GM18858 (cell line): Measurements from ENCODE around the gene COBL.

Experiments used
- ATAC-seq: cut with Tn5 transposase; IDR thresholded peaks from one replicate; pipeline ENCODE4 v1.9.1; 2021; ENCODE audit not compliant: unreplicated experiment

The COBL gene

DNA sequence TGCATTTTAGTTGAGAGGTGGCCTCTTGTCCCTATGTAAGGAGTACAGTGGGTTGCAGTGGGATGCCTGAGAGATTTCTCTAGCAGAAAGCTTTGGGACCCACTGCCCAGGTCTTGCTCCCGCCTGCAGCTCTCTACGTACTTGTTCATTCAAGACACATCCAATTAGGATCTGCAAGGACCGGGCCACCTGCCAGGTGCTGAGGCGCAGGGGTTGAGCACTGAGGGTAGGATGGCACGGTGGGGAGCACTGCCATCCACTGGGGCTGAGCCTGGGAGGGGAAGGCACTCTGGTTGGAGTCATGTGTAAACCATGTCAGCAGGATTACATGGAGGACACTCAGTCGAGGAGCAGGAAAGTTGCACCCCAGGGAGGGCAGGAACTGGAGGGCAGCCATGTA is 342.8 kb downstream of the COBL start:
- no peak for ATAC-seq

DNA sequence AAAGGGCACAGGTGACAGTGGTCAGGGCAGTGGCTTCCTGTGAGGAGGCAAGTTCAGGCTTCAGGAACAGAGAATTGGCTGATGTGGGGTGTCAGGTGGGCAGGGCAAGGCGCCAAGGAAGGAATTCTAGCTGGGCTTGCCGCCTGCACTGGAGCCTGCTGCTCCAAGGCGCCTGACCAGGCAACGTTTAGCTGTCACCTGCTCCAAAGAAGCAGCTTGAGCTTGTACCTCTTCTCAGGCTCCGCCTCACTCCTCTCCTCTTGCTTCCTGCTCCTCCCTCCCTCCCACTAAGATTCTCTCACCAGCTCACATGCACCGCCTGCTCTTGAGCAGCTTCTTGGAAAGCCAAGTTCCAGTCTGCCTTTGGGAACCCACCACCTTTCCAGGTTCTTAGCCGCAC is 346.5 kb downstream of the COBL start:
- ATAC-seq: no peak
